Lung (tissue), 16 donors: ENCODE measurements around the gene ALDH1B1. TPM values are rescaled to one million over a fixed set of nuclear protein-coding genes. Genes with fewer than 3 reads are reported as not detected.

ENCODE experiments used
- ATAC-seq: fragments of 200-7000 bp; cut with Tn5 transposase; one replicate; pipeline ENCODE4 v1.9.1; 2020; ENCODE audit warnings: moderate number of reproducible peaks; ENCODE audit not compliant: insufficient read depth, low FRiP score
- DNase-seq, 3 donors: peaks; one replicate each; pipeline ENCODE4 v3.0.0-alpha.2; 2013 to 2017
- H3K27ac ChIP-seq, 2 donors: one replicate each; pipeline ENCODE4 v1.5.1; 2013; ENCODE audit warnings: mild to moderate bottlenecking in 2 of 2, moderate library complexity in 2 of 2, control low read depth in 1 of 2, inconsistent platforms in 1 of 2, low read depth in 1 of 2, low read length in 1 of 2
- H3K27me3 ChIP-seq, 3 donors: one replicate each; pipeline ENCODE4 v1.5.1; 2013; ENCODE audit warnings: low read length in 2 of 3; ENCODE audit not compliant: control insufficient read depth in 3 of 3, insufficient read depth in 3 of 3
- H3K36me3 ChIP-seq, 4 donors: one replicate each; pipeline ENCODE4 v1.5.1; 2013; ENCODE audit warnings: low read length in 4 of 4, mild to moderate bottlenecking in 1 of 4, moderate library complexity in 1 of 4; ENCODE audit not compliant: control insufficient read depth in 4 of 4, insufficient read depth in 4 of 4
- H3K4me1 ChIP-seq, 5 donors: one replicate each; pipeline ENCODE4 v1.5.1; 2013; ENCODE audit warnings: low read length in 5 of 5, mild to moderate bottlenecking in 2 of 5, moderate library complexity in 1 of 5; ENCODE audit not compliant: control insufficient read depth in 5 of 5, insufficient read depth in 5 of 5
- H3K4me3 ChIP-seq: one replicate; pipeline ENCODE4 v1.5.1; 2013; ENCODE audit warnings: mild to moderate bottlenecking, control low read depth, moderate library complexity
- H3K9ac ChIP-seq, 2 donors: one replicate each; pipeline ENCODE4 v1.5.1; 2013; ENCODE audit warnings: low read length in 2 of 2, control low read depth in 1 of 2; ENCODE audit not compliant: insufficient read depth in 1 of 2
- H3K9me3 ChIP-seq, 4 donors: one replicate each; pipeline ENCODE4 v1.5.1; 2013; ENCODE audit warnings: low read length in 3 of 4, mild to moderate bottlenecking in 1 of 4, moderate library complexity in 1 of 4; ENCODE audit not compliant: control insufficient read depth in 4 of 4, insufficient read depth in 3 of 4
- CTCF ChIP-seq: IDR thresholded peaks from 2 replicates; pipeline ENCODE4 v1.5.1; 2012; ENCODE audit warnings: mild to moderate bottlenecking; ENCODE audit errors: control extremely low read depth, extremely low read depth
- WGBS, 2 donors: extraction: QIAGEN DNeasy Blood & Tissue Kit; methylation state at CpG; one replicate each; pipeline ENCODE4 v1.1.7; 2013; 5-methylcytosine and 5-hydroxymethylcytosine counted together
- long read RNA-seq, 5 donors: transcript quantifications; one replicate each; lab custom pipeline, GENCODE V29; 2026
- polyA plus RNA-seq, 2 donors: library from polyadenylated mRNA; stranded (reverse); fragments of 200-250 nt; gene quantifications; one replicate each; pipeline ENCODE4 v1.2.1, GENCODE V29; 2013
- total RNA-seq, 2 donors: library from RNA; depleted of rRNA in 1 of 2; stranded (reverse); fragments of >200 nt in 1 of 2; gene quantifications; one replicate each; pipeline ENCODE4 v1.2.1, GENCODE V29; 2014 to 2021
- donor health status: control.
- donor health status: control.
- donor health status: Bipolar disorder and iron deficiency.
- donor health status: healthy.
- donor health status: DM: yes; HTN: yes; CAD: no.

ALDH1B1 gene
- 10 to 100 TPM in 1 of 2 donors, 1 to 10 TPM in 1; 9.3 to 21.1 TPM for total RNA-seq
- polyA plus RNA-seq = 10 to 100 TPM in 1 of 2 donors, 1 to 10 TPM in 1; 6.4 to 14.8 TPM
- long read RNA-seq, donor 1, transcript ALDH1B1-201 (2 exons, 3,066 nt) = major isoform, 6 of 29 reads
- long read RNA-seq, donor 1, partial matches to known transcripts = 23 of 29 reads
- long read RNA-seq, donor 1, other reads (novel, unspliced or antisense) = 0 of 29 reads
- long read RNA-seq, donor 2, partial matches to known transcripts = 0 of 2 reads
- long read RNA-seq, donor 2, other reads (novel, unspliced or antisense) = 0 of 2 reads
- long read RNA-seq, donor 3, transcript ALDH1B1-201 (2 exons, 3,066 nt) = major isoform, 5 of 5 reads
- long read RNA-seq, donor 3, partial matches to known transcripts = 0 of 5 reads
- long read RNA-seq, donor 3, other reads (novel, unspliced or antisense) = 0 of 5 reads
- long read RNA-seq, donor 4, transcript ALDH1B1-201 (2 exons, 3,066 nt) = major isoform, 5 of 5 reads
- long read RNA-seq, donor 4, partial matches to known transcripts = 0 of 5 reads
- long read RNA-seq, donor 4, other reads (novel, unspliced or antisense) = 0 of 5 reads
- long read RNA-seq, donor 5, transcript ALDH1B1-201 (2 exons, 3,066 nt) = major isoform, 10 of 11 reads
- long read RNA-seq, donor 5, partial matches to known transcripts = 0 of 11 reads
- long read RNA-seq, donor 5, other reads (novel, unspliced or antisense) = 0 of 11 reads

DNA sequence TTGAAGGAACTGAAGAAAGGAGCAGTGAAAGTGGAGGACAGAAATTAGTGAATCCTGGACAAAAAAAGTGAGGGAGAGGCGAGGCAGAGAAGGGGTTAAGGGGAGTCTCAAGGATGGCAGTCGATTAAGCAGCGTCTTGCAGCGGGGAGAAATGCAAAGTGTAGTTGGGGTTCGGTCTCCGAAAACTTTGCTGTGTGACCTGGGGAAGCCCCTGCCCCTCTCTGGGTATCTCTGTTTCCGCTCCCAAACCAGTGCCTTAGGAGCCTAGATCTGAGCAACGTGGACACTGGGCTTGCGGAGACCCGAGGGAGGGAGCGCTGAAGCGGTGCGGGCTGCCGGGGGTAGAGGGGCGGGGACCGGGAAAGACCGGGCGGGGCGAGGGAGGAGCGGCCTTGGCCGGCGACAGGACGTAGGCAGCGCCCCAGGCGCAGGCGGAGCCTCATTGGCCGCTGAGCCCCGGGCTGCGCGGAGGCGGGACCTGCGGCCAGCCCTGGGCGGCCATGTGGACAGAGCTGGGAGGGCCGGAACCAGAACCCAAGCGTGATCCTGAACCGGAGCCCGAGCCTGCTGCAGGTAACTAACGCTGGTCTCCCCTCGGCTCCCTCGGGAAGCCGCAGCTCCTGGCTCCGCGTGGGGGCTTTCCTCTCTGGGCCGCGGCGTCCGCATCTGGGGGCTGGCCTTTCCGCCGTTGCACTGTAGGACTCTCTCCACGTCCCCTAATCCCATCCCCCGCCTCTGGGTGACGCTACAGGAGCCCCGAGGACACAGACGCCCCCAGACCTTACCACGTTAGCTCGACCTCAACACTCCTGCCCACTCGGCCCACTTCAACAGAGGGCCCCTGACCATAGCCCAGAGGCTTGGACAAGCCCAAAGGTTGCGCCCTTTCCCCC, at the start of gene ALDH1B1:
Gene ALDH1B1 (plus strand): TSS at position 468 of the 893 bp plus-strand sequence. CDS start 3,047 bp downstream, outside the sequence.
- Histone ChIP-seq H3K9me3 (peaks cover 0 to 2% (median 0%) of the 10 kb centered on the region in 4 donors), H3K36me3 (peaks cover 0 to 13% (median 8%) of the 10 kb centered on the region in 4 donors), H3K4me1 (peaks cover 0 to 12% (median 5%) of the 10 kb centered on the region in 5 donors), H3K27ac (peak within 1 kb of the TSS in 1 of 2 donors; percentile 55), H3K27me3 (no peaks in the 10 kb centered on the region), H3K4me3 (peak within 1 kb of the TSS; percentile 79), H3K9ac (peak within 1 kb of the TSS; percentile 77 to 83)
- WGBS, 2 donors = 1% methylated on average over 52 to 58 of the region's 58 CpGs
- no peak for TF ChIP-seq CTCF
- ATAC-seq = peak; percentile 99
- peak; percentile 86 to 92 (median 88) for DNase-seq

DNA sequence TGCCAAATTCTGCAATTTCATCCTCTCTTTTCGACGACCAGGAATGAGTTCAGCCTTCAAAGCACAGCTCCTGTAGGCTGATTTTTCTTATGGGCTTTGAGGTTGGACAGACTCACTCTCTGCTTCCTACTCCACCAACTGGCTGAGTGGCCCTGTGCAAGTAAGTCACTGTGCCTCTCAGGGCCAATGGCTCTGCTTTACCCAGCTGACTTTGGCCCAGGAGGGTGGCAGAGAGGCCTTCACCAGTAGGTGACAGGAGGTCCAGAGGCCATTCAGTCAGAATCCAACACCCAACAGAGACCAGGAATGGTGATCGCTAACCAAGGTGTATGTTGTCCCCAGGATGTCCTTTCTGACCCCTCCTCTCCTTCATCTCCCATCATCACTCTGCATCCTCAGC, 49.5 kb upstream of the ALDH1B1 start:
- Histone ChIP-seq H3K4me1 (peaks cover 0 to 20% (median 2%) of the 10 kb centered on the region in 5 donors), H3K27ac (no peak overlapping the region), H3K27me3 (no peaks in the 10 kb centered on the region), H3K9ac (no peak overlapping the region), H3K36me3 (no peaks in the 10 kb centered on the region), H3K9me3 (peaks cover 0 to 1% (median 0%) of the 10 kb centered on the region in 4 donors), H3K4me3 (no peak overlapping the region)
- DNase-seq = no peak
- 94% methylated on average over 3 of the region's 3 CpGs for WGBS, 2 donors
- no peak for ATAC-seq
- no peak for TF ChIP-seq CTCF

- Histone ChIP-seq H3K9me3 (peaks cover 0 to 3% (median 0%) of the 10 kb centered on the region in 4 donors), H3K36me3 (no peaks in the 10 kb centered on the region), H3K27ac (no peak overlapping the region), H3K27me3 (no peaks in the 10 kb centered on the region), H3K4me1 (peaks cover 0 to 20% (median 2%) of the 10 kb centered on the region in 5 donors), H3K4me3 (no peak overlapping the region), H3K9ac (no peak overlapping the region)
- WGBS, 2 donors = 90 to 93% methylated on average over 6 of the region's 6 CpGs
- DNase-seq = no peak
- TF ChIP-seq CTCF = no peak
- ATAC-seq = no peak
Measured at GRCh38 chr9:38343552-38343951, 49.0 kb upstream of the ALDH1B1 start.
